WTC11 (cell line): ENCODE measurements around the gene HMGXB4. TPM values are rescaled to one million over a fixed set of nuclear protein-coding genes. Genes with fewer than 3 reads are reported as not detected.

Source experiments
- ATAC-seq: fragments of 200-7000 bp; cut with Tn5 transposase; 2 replicates; pipeline ENCODE4 v1.10.0; 2021; ENCODE audit warnings: mild to moderate bottlenecking, moderate library complexity
- CTCF ChIA-PET: fragments of 300-600 bp; sonication (Branson Sonifier 250); formaldehyde crosslinking; loops from one replicate; lab custom pipeline; 2021; ENCODE audit warnings: antibody characterized with exemption; lab: Charles Lee
- POLR2A ChIA-PET: fragments of 350-600 bp; sonication (Branson Sonifier 250); formaldehyde crosslinking; loops from one replicate; lab custom pipeline; 2021; ENCODE audit warnings: antibody characterized with exemption; lab: Charles Lee
- DNase-seq: peaks from one replicate; pipeline ENCODE4 v3.0.0; 2021; ENCODE audit warnings: low spot score
- H3K27ac Mint-ChIP-seq: 2 replicates; pipeline ENCODE4 v1.8.0; 2021; ENCODE audit warnings: mixed read lengths
- H3K27me3 Mint-ChIP-seq: 2 replicates; pipeline ENCODE4 v1.8.0; 2021; ENCODE audit warnings: low read depth, mild to moderate bottlenecking, moderate library complexity, mixed read lengths
- H3K36me3 Mint-ChIP-seq: 2 replicates; pipeline ENCODE4 v1.8.0; 2021; ENCODE audit warnings: mixed read lengths
- H3K4me1 Mint-ChIP-seq: 2 replicates; pipeline ENCODE4 v1.8.0; 2022; ENCODE audit warnings: mixed read lengths
- H3K4me3 Mint-ChIP-seq: 2 replicates; pipeline ENCODE4 v1.8.0; 2021; ENCODE audit warnings: mild to moderate bottlenecking, moderate library complexity, mixed read lengths
- H3K9me3 Mint-ChIP-seq: 2 replicates; pipeline ENCODE4 v1.8.0; 2021; ENCODE audit warnings: mixed read lengths
- AFF4 ChIP-seq: sonication (generic); formaldehyde crosslinking; IDR thresholded peaks from 2 replicates; pipeline ENCODE4 v1.8.1; 2023; ENCODE audit warnings: mild to moderate bottlenecking, missing genetic modification reagents, borderline replicate concordance
- ATF3 ChIP-seq: sonication (generic); formaldehyde crosslinking; conservative IDR thresholded peaks from 2 replicates; pipeline ENCODE4 v1.8.1; 2022; ENCODE audit warnings: mild to moderate bottlenecking, missing genetic modification reagents
- E2F1 ChIP-seq: sonication (generic); formaldehyde crosslinking; IDR thresholded peaks from 2 replicates; pipeline ENCODE4 v1.8.0; 2022; ENCODE audit warnings: mild to moderate bottlenecking, missing genetic modification reagents
- ELF4 ChIP-seq: sonication (generic); formaldehyde crosslinking; IDR thresholded peaks from 2 replicates; pipeline ENCODE4 v1.8.1; 2022; ENCODE audit warnings: low read depth, mild to moderate bottlenecking, moderate library complexity, missing genetic modification reagents
- ETV6 ChIP-seq: sonication (generic); formaldehyde crosslinking; IDR thresholded peaks from 2 replicates; pipeline ENCODE4 v1.8.1; 2022; ENCODE audit warnings: mild to moderate bottlenecking, missing genetic modification reagents
- HMGXB4 ChIP-seq: sonication (generic); formaldehyde crosslinking; IDR thresholded peaks from 2 replicates; pipeline ENCODE4 v1.8.1; 2023; ENCODE audit warnings: mild to moderate bottlenecking, moderate library complexity, missing genetic modification reagents
- JAZF1 ChIP-seq: fragments of 250-450 bp; sonication (Bioruptor Pico); IDR thresholded peaks from 2 replicates; pipeline ENCODE4 v1.9.0; 2021; ENCODE audit warnings: moderate library complexity, mild to moderate bottlenecking, inconsistent platforms
- MXD4 ChIP-seq: fragments of 250-450 bp; sonication (Bioruptor Pico); IDR thresholded peaks from 2 replicates; pipeline ENCODE4 v1.8.0; 2021; ENCODE audit warnings: mild to moderate bottlenecking, moderate library complexity, borderline replicate concordance
- MYBL2 ChIP-seq: sonication (generic); formaldehyde crosslinking; IDR thresholded peaks from 2 replicates; pipeline ENCODE4 v1.8.1; 2023; ENCODE audit warnings: mild to moderate bottlenecking, moderate library complexity, missing genetic modification reagents
- NFYB ChIP-seq: sonication (generic); formaldehyde crosslinking; conservative IDR thresholded peaks from 2 replicates; pipeline ENCODE4 v1.8.0; 2022; ENCODE audit warnings: low read depth, missing genetic modification reagents
- ZNF138 ChIP-seq: sonication (generic); formaldehyde crosslinking; conservative IDR thresholded peaks from 2 replicates; pipeline ENCODE4 v1.8.1; 2022; ENCODE audit warnings: mild to moderate bottlenecking, moderate library complexity, missing genetic modification reagents
- ZNF232 ChIP-seq: sonication (generic); formaldehyde crosslinking; IDR thresholded peaks from 2 replicates; pipeline ENCODE4 v1.8.0; 2022; ENCODE audit warnings: mild to moderate bottlenecking, missing genetic modification reagents
- ZNF416 ChIP-seq: fragments of 250-450 bp; sonication (Bioruptor Pico); IDR thresholded peaks from 2 replicates; pipeline ENCODE4 v1.9.0; 2021; ENCODE audit warnings: mild to moderate bottlenecking, inconsistent platforms
- ZNF425 ChIP-seq: fragments of 250-450 bp; sonication (Bioruptor Pico); conservative IDR thresholded peaks from 2 replicates; pipeline ENCODE4 v1.9.0; 2021; ENCODE audit warnings: mild to moderate bottlenecking
- ZNF671 ChIP-seq: fragments of 250-450 bp; sonication (Bioruptor Pico); IDR thresholded peaks from 2 replicates; pipeline ENCODE4 v1.8.0; 2021; ENCODE audit warnings: mild to moderate bottlenecking
- ZSCAN18 ChIP-seq: fragments of 250-450 bp; sonication (Bioruptor Pico); IDR thresholded peaks from 2 replicates; pipeline ENCODE4 v2.1.2; 2022; ENCODE audit warnings: mild to moderate bottlenecking, moderate library complexity
- total RNA-seq: library from RNA; stranded (reverse); gene quantifications from 3 replicates; pipeline ENCODE4 v1.2.3, GENCODE V29; 2021
- TF ChIP-seq, protein P1 (sequence below): sonication (generic); formaldehyde crosslinking; IDR thresholded peaks from 2 replicates; pipeline ENCODE4 v1.8.0; 2023; ENCODE audit warnings: mild to moderate bottlenecking, missing genetic modification reagents
- TF ChIP-seq, protein P2 (sequence below): fragments of 250-450 bp; sonication (Bioruptor Pico); IDR thresholded peaks from 2 replicates; pipeline ENCODE4 v1.8.0; 2021; ENCODE audit warnings: mild to moderate bottlenecking

The HMGXB4 gene
- total RNA-seq, 1 experiment from 2014 or later: 42.1 TPM

GRCh38 chr22:35334004-35334403 is 76.7 kb downstream of the HMGXB4 start:
- Mint-ChIP-seq H3K36me3 (peaks cover 12% of the 10 kb centered on the region), H3K4me1 (no peaks in the 10 kb centered on the region), H3K27ac (no peak overlapping the region), H3K9me3 (no peaks in the 10 kb centered on the region), H3K4me3 (no peak overlapping the region), H3K27me3 (no peaks in the 10 kb centered on the region)
- ChIA-PET CTCF (interaction anchor here (0.9 kb wide), 1 partner anchor 97 kb away, joined by 3 read pairs; no protein-coding TSS in a partner anchor), POLR2A (no interaction called here)
- ATAC-seq: no peak
- no peak for DNase-seq
- TF ChIP-seq HMGXB4 (CRISPR knock-in tag) (no peak), ZNF425 (CRISPR knock-in tag) (no peak), ATF3 (CRISPR knock-in tag) (no peak), JAZF1 (CRISPR knock-in tag) (no peak), ZSCAN18 (CRISPR knock-in tag) (no peak), ZNF232 (CRISPR knock-in tag) (no peak), E2F1 (CRISPR knock-in tag) (no peak), ZNF138 (CRISPR knock-in tag) (no peak), ELF4 (CRISPR knock-in tag) (no peak), NFYB (no peak), MXD4 (CRISPR knock-in tag) (no peak), AFF4 (no peak), ETV6 (CRISPR knock-in tag) (no peak), ZNF416 (no peak), ZNF671 (CRISPR knock-in tag) (no peak), MYBL2 (CRISPR knock-in tag) (no peak)
- TF ChIP-seq, protein P1, sequence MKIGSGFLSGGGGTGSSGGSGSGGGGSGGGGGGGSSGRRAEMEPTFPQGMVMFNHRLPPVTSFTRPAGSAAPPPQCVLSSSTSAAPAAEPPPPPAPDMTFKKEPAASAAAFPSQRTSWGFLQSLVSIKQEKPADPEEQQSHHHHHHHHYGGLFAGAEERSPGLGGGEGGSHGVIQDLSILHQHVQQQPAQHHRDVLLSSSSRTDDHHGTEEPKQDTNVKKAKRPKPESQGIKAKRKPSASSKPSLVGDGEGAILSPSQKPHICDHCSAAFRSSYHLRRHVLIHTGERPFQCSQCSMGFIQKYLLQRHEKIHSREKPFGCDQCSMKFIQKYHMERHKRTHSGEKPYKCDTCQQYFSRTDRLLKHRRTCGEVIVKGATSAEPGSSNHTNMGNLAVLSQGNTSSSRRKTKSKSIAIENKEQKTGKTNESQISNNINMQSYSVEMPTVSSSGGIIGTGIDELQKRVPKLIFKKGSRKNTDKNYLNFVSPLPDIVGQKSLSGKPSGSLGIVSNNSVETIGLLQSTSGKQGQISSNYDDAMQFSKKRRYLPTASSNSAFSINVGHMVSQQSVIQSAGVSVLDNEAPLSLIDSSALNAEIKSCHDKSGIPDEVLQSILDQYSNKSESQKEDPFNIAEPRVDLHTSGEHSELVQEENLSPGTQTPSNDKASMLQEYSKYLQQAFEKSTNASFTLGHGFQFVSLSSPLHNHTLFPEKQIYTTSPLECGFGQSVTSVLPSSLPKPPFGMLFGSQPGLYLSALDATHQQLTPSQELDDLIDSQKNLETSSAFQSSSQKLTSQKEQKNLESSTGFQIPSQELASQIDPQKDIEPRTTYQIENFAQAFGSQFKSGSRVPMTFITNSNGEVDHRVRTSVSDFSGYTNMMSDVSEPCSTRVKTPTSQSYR (CRISPR knock-in tag): no peak
- TF ChIP-seq, protein P2, sequence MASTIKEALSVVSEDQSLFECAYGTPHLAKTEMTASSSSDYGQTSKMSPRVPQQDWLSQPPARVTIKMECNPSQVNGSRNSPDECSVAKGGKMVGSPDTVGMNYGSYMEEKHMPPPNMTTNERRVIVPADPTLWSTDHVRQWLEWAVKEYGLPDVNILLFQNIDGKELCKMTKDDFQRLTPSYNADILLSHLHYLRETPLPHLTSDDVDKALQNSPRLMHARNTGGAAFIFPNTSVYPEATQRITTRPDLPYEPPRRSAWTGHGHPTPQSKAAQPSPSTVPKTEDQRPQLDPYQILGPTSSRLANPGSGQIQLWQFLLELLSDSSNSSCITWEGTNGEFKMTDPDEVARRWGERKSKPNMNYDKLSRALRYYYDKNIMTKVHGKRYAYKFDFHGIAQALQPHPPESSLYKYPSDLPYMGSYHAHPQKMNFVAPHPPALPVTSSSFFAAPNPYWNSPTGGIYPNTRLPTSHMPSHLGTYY (CRISPR knock-in tag): no peak
